HG03342 (cell line): ENCODE measurements around the gene DYNC1I1.
A peak's percentile ranks its signal among the peaks of the same experiment; 100 is the strongest.

Source experiments
- ATAC-seq: cut with Tn5 transposase; IDR thresholded peaks from one replicate; pipeline ENCODE4 v1.9.1; 2021; ENCODE audit warnings: mild to moderate bottlenecking, moderate library complexity; ENCODE audit not compliant: unreplicated experiment

Gene DYNC1I1

GRCh38 chr7:95772298-95772770 is at the start of gene DYNC1I1:
Gene DYNC1I1, plus strand, starts transcription at chr7:95772554. Its CDS starts 32,176 bp downstream, at chr7:95804730.
- ATAC-seq = peak; percentile 96

- no peak for ATAC-seq
These were observed 48.7 kb upstream of the DYNC1I1 start for GRCh38 chr7:95723583-95724180.

- no peak for ATAC-seq
These were observed 47.1 kb upstream of the DYNC1I1 start for GRCh38 chr7:95725205-95725604.

- no peak for ATAC-seq
These were observed 41.7 kb upstream of the DYNC1I1 start for GRCh38 chr7:95730493-95731280.

- no peak for ATAC-seq
These were observed 35.7 kb upstream of the DYNC1I1 start for GRCh38 chr7:95736635-95737034.

GRCh38 chr7:95737828-95738505 is 34.4 kb upstream of the DYNC1I1 start:
- ATAC-seq = no peak

- ATAC-seq = no peak
These were observed 23.3 kb upstream of the DYNC1I1 start for GRCh38 chr7:95749044-95749443.

GRCh38 chr7:95749515-95749914 is 22.8 kb upstream of the DYNC1I1 start:
- no peak for ATAC-seq

- no peak for ATAC-seq
These were observed 18.9 kb upstream of the DYNC1I1 start for GRCh38 chr7:95753440-95753839.

- ATAC-seq = no peak
These were observed 16.9 kb upstream of the DYNC1I1 start for GRCh38 chr7:95755277-95755934.

GRCh38 chr7:95758187-95758586 is 14.2 kb upstream of the DYNC1I1 start:
- no peak for ATAC-seq

GRCh38 chr7:95766086-95766485 is 6.3 kb upstream of the DYNC1I1 start:
- no peak for ATAC-seq

- ATAC-seq = no peak
These were observed 5.7 kb upstream of the DYNC1I1 start for GRCh38 chr7:95766657-95767056.

- no peak for ATAC-seq
These were observed 622 bp downstream of the DYNC1I1 start for GRCh38 chr7:95772771-95773581.

GRCh38 chr7:95776561-95777185 is 4.3 kb downstream of the DYNC1I1 start:
- no peak for ATAC-seq

- ATAC-seq = no peak
These were observed 4.9 kb downstream of the DYNC1I1 start for GRCh38 chr7:95777269-95777668.

GRCh38 chr7:95780665-95781064 is 8.3 kb downstream of the DYNC1I1 start:
- ATAC-seq = no peak

- ATAC-seq = no peak
These were observed 9.7 kb downstream of the DYNC1I1 start for GRCh38 chr7:95781961-95782586.

- no peak for ATAC-seq
These were observed 12.4 kb downstream of the DYNC1I1 start for GRCh38 chr7:95784796-95785195.

GRCh38 chr7:95788258-95788657 is 15.9 kb downstream of the DYNC1I1 start:
- no peak for ATAC-seq
